VCaP (cell line): ENCODE results near the gene TPCN1.

Source experiments
- H3K27ac ChIP-seq: fragments of 450-650 bp; 2 replicates; pipeline ENCODE4 v1.5.1; 2017
- TF ChIP-seq, protein P1 (sequence below): fragments of 450-650 bp; conservative IDR thresholded peaks from 2 replicates; pipeline ENCODE4 v1.5.1; 2017; ENCODE audit warnings: mild to moderate bottlenecking, moderate library complexity

TPCN1 gene

DNA sequence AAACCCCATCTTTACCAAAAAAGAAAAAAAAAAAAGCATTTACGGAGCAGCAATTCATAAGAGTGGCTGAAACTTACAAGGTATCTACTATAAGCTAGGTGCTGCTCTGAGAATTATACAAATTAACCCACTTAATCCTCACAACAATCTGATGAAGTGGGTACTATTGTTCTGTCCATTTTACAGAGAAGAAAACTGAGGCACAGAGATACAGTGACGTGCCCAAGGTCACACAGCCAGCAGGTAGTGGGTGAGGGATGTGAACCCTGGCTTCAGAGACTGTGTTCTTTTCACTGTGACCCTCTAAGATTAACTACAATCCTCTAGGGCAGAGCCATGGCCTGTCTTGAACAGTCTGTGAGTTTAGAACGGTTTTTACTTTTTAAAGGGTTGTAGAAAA lies 39.3 kb upstream of the TPCN1 start:
- H3K27ac ChIP-seq: no peak overlapping the region
- TF ChIP-seq, protein P1, sequence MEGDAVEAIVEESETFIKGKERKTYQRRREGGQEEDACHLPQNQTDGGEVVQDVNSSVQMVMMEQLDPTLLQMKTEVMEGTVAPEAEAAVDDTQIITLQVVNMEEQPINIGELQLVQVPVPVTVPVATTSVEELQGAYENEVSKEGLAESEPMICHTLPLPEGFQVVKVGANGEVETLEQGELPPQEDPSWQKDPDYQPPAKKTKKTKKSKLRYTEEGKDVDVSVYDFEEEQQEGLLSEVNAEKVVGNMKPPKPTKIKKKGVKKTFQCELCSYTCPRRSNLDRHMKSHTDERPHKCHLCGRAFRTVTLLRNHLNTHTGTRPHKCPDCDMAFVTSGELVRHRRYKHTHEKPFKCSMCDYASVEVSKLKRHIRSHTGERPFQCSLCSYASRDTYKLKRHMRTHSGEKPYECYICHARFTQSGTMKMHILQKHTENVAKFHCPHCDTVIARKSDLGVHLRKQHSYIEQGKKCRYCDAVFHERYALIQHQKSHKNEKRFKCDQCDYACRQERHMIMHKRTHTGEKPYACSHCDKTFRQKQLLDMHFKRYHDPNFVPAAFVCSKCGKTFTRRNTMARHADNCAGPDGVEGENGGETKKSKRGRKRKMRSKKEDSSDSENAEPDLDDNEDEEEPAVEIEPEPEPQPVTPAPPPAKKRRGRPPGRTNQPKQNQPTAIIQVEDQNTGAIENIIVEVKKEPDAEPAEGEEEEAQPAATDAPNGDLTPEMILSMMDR: no peak

DNA sequence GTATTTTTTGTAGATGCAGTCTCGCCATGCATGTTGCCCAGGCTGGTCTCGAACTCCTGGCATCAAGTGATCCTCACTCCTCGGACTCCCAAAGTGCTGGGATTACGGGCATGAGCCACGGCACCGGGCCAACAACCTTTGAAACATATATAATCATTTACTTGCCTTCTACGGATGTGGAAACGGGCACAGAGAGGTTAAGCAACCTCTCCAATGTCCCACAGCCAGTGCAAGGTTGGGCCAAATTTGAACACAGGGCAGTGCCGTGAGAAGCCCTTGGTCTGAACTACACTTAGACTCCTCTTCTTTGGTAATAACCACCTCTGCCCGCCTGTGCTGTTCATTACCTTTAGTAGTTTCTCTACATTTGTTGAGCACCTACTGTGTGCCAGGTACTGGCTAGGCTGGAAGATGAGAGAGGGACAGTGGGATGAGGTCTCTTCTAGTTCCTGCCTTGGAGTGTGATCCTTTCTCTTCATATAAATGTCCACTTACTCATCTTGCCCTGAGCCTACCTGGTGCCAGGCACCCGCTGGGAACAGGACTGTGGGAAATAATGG lies 38.2 kb upstream of the TPCN1 start:
- TF ChIP-seq, protein P1: no peak
- H3K27ac ChIP-seq: no peak overlapping the region

DNA sequence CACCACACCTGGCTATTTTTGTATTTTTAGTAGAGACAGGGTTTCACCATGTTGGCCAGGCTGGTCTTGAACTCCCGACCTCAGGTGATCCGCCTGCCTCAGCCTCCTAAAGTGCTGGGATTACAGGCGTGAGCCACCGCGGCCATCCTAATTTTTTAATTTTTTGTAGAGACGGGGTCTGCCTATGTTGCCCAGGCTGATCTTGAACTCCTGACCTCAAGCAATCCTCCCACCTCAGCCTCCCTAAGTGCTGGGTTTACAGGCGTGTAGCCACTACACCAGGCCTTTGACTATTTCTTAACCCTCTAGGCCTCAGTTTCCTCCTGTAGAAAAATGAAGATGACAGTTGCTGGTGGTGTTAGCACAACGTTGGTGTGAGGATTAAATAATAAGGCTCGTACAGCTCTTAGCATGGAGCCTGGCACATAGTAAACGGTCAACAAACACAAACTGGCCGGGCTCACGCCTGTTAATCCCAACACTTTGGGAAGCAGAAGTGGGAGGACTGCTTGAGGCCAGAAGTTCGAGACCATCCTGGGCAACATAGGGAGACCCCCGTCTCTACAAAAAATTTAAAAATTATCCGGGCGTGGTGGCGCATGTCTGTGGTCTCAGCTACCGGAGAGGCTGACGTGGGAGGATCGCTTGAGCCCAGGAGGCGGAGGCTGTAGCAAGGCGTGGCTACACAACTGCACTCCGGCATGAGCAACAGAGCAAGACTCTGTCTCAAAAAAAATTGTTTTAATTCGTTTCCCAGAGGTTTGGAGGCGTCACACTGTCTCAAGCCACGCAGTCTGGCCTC lies 37.0 kb upstream of the TPCN1 start:
- TF ChIP-seq, protein P1: no peak
- peak overlapping the region; percentile 97 for H3K27ac ChIP-seq

DNA sequence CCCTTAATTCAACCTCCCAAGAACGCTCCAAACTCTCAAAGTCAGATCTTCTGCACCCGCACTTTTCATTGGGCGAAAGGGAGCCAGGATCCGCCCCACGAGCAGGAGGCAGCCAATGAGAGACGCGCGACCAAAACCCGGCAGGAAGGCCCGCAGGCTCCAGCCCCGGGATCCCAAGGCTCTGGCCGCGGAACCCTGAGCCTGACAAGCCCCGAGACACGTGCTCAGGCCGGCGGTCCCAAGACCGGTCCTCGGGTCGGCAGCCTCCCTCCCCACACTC lies 36.4 kb upstream of the TPCN1 start:
- H3K27ac ChIP-seq: peak overlapping the region; percentile 97
- TF ChIP-seq, protein P1: no peak

DNA sequence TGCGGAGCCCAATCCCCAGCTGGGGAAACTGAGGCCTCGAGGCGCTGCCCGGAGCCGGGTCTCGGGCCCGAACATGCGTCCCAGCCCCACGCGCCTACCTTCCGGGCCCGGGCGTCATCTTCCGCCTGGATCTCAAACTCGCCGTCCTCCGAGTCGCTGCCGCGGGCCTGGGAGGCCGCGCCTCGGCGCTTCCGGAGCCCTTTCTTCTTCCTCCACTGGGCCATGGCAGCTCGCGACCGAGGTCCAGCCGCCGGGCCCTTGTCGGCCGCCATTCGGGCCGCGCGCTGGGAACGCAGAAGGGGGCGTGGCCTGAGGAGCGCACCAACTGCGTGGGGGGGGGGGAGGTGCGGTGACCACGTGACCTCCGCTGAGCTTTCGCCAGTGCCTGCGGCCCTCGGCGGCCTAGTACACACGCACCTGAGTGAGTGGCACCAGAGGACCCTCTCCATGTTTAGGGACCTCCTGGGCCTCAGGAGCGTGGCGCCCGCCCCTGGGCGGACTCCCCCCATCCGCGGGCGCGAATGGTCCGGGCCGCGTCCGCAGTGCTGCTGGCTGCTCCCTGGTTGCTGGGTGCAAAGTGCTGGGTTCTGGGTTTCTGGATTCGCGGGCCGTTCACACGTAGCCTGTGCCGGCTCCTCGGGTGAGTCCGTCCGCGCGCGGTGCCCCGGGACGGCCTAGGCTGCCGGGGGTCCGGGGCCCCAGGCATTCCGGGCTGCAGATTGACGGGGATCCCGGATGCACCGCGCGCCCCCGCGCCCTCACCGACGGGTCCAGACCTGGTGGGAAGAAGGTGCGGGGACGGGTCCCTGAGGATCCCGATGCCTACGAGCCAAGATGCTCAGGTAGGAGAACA lies 35.9 kb upstream of the TPCN1 start, which contains the start of the genes DDX54 and RITA1:
TSS of gene DDX54 (minus strand) at position 299 of the 853 bp plus-strand sequence. CDS start at position 272, 27 bp downstream.
TSS of gene RITA1 (plus strand) at position 542 of the 853 bp plus-strand sequence. CDS start 1,026 bp downstream, outside the sequence.
- H3K27ac ChIP-seq: peak within 1 kb of the TSS; percentile 97
- TF ChIP-seq, protein P1: no peak

DNA sequence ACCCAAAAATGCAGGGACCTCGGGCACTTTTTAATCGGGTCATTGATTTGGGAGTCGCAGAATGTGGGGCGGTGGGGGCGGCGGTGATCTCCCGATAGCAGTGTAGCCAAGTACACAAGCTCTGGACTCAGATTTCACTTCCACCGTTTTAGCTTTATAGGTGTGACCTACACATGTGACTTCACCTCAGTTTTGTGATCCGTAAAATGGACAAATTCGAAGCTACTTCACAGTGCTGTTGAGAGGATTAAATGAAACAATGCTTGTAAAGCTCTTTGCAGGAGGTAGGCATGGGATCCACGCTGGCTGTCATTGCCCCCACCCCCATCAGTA lies 35.3 kb upstream of the TPCN1 start:
- peak overlapping the region; percentile 97 for H3K27ac ChIP-seq
- TF ChIP-seq, protein P1: no peak

DNA sequence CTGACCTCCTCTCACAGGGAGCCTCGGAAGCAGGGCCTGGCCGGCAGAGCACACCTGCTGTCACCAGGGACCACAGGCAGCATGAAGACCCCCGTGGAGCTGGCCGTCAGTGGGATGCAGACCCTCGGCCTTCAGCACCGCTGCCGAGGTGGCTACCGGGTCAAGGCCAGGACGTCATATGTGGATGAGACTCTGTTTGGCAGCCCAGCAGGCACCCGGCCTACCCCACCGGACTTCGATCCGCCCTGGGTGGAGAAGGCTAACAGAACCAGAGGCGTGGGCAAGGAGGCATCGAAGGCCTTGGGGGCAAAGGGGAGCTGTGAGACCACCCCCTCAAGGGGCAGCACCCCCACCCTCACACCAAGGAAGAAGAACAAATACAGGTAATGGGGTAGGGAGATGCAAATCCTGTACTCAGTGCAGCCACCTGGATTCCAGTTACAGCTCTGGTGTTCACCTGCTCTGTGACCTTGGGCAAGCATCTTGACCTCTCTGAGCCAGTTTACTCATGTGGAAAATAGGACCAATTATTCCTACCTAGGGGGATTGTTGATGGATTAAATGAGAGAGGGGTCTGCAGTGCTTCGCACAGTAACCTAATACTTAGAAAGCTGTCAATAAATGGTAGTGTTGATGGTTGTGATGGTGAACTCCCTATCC lies 34.5 kb upstream of the TPCN1 start:
- TF ChIP-seq, protein P1: no peak
- H3K27ac ChIP-seq: peak overlapping the region; percentile 97
